Measurements from ENCODE around the gene ZNF654. TPM values are rescaled to one million over a fixed set of nuclear protein-coding genes. Genes with fewer than 3 reads are reported as not detected.

The ZNF654 gene
- total and polyA plus RNA-seq, 2 experiments from 2014 or later = 6.2 to 7.5 TPM

- TF ChIP-seq CTCF (conservative IDR thresholded peaks at IDR 0.05; ENCODE audit: low read depth in 2 of 2) (no peak), ZNF331 (CRISPR knock-in tag; IDR thresholded peaks at IDR 0.05; ENCODE audit: low read depth) (no peak), ETS1 (IDR thresholded peaks at IDR 0.05) (no peak), JUNB (IDR thresholded peaks at IDR 0.05; ENCODE audit: unreplicated experiment) (no peak), EZH2 (IDR thresholded peaks at IDR 0.05; ENCODE audit: low read depth, unreplicated experiment) (no peak), ZNF114 (CRISPR knock-in tag; IDR thresholded peaks at IDR 0.05) (no peak)
These were observed 40.0 kb upstream of the ZNF654 start (continued) for GRCh38 chr3:88019024-88019423.

- Histone ChIP-seq H2AFZ (no peak overlapping the region), H3K4me1 (ENCODE audit: insufficient read depth) (no peaks in the 10 kb centered on the region), H3K27ac (ENCODE audit: low read depth) (no peak overlapping the region), H3K27me3 (ENCODE audit: insufficient read depth) (no peaks in the 10 kb centered on the region), H3K79me2 (replicated peaks; ENCODE audit: insufficient read depth) (no peaks in the 10 kb centered on the region), H3K36me3 (ENCODE audit: insufficient read depth) (no peaks in the 10 kb centered on the region), H3K9me2 (ENCODE audit: insufficient read depth) (0 out of 2 replicates have a peak, but pooled peaks cover 7% of the 10 kb centered on the region), H3F3A (replicated peaks; ENCODE audit: low read depth) (no peaks in the 10 kb centered on the region), H3K4me3 (no peak overlapping the region), H3K4me2 (no peak overlapping the region), H4K20me1 (replicated peaks; ENCODE audit: insufficient read depth) (no peaks in the 10 kb centered on the region)
- TF ChIP-seq EZH2 (IDR thresholded peaks at IDR 0.05; ENCODE audit: low read depth, unreplicated experiment) = no peak
- no peak for TF ChIP-seq NANOG (IDR thresholded peaks at IDR 0.05; ENCODE audit: borderline replicate concordance)
- no peak for TF ChIP-seq CTCF (conservative IDR thresholded peaks at IDR 0.05; ENCODE audit: low read depth in 2 of 2)
- no peak for TF ChIP-seq STAT1 (IDR thresholded peaks at IDR 0.05; ENCODE audit: unreplicated experiment)
- Mint-ChIP-seq H3K9me3 (peaks cover 6% of the 10 kb centered on the region), H3K27ac (no peak overlapping the region), H3K36me3 (ENCODE audit: low read depth) (no peaks in the 10 kb centered on the region), H3K4me3 (no peak overlapping the region), H3K27me3 (ENCODE audit: insufficient read depth, low read depth, poor library complexity) (peaks cover 2% of the 10 kb centered on the region), H3K4me1 (no peaks in the 10 kb centered on the region)
- DNase-seq (ENCODE audit: low spot score) (no peak), ATAC-seq (no peak)
These were observed 34.0 kb upstream of the ZNF654 start for GRCh38 chr3:88025001-88025552.

GRCh38 chr3:88028876-88029275, 30.2 kb upstream of the ZNF654 start:
- ATAC-seq = no peak
- no peaks in the 10 kb centered on the region for H3K79me2 ChIP-seq (replicated peaks; ENCODE audit: insufficient read depth)
- no peak overlapping the region for H3K27ac ChIP-seq (ENCODE audit: low read depth)
- no peak for DNase-seq (ENCODE audit: low spot score)
- TF ChIP-seq CREB1 (CRISPR knock-in tag; IDR thresholded peaks at IDR 0.05; ENCODE audit: low read depth) (no peak), ZNF114 (CRISPR knock-in tag; IDR thresholded peaks at IDR 0.05) (no peak), EZH2phosphoT487 (IDR thresholded peaks at IDR 0.05; ENCODE audit: unreplicated experiment) (no peak), ETS1 (IDR thresholded peaks at IDR 0.05) (no peak), NANOG (IDR thresholded peaks at IDR 0.05; ENCODE audit: borderline replicate concordance) (no peak), CTCF (conservative IDR thresholded peaks at IDR 0.05; ENCODE audit: low read depth in 2 of 2) (no peak)
- no peaks in the 10 kb centered on the region for H3K36me3 Mint-ChIP-seq (ENCODE audit: low read depth)
- H2AFZ ChIP-seq = no peak overlapping the region
- H3K9me2 ChIP-seq (ENCODE audit: insufficient read depth) = no peaks in the 10 kb centered on the region
- H3K9me3 Mint-ChIP-seq = peaks cover 6% of the 10 kb centered on the region
- H3K4me1 Mint-ChIP-seq = peaks cover 3% of the 10 kb centered on the region; the same call in 1 of the 3 replicates
- no peaks in the 10 kb centered on the region for H3K36me3 ChIP-seq (ENCODE audit: insufficient read depth)
- no peak overlapping the region for H3K4me2 ChIP-seq
- peaks cover 2% of the 10 kb centered on the region for H3K27me3 Mint-ChIP-seq (ENCODE audit: insufficient read depth, low read depth, poor library complexity)
- H3K4me3 Mint-ChIP-seq = no peak overlapping the region
- no peaks in the 10 kb centered on the region for H3F3A ChIP-seq (replicated peaks; ENCODE audit: low read depth)
- H3K4me3 ChIP-seq = no peak overlapping the region
- H3K27ac Mint-ChIP-seq = no peak overlapping the region
- H3K4me1 ChIP-seq (ENCODE audit: insufficient read depth) = no peaks in the 10 kb centered on the region
- H3K27me3 ChIP-seq (ENCODE audit: insufficient read depth) = no peaks in the 10 kb centered on the region
- H4K20me1 ChIP-seq (replicated peaks; ENCODE audit: insufficient read depth) = no peaks in the 10 kb centered on the region
